ENCODE results near the gene RNASE13.

The RNASE13 gene

GRCh38 chr14:21063479-21063878, 28.9 kb upstream of the RNASE13 start:
- peak; percentile 94 for DNase-seq

- DNase-seq: no peak
These were observed 26.7 kb upstream of the RNASE13 start for GRCh38 chr14:21061347-21061668.

GRCh38 chr14:21060614-21061346, 26.2 kb upstream of the RNASE13 start:
- no peak for DNase-seq

GRCh38 chr14:21059842-21060613, 25.4 kb upstream of the RNASE13 start:
- DNase-seq: peak; percentile 41

GRCh38 chr14:21058903-21059302, 24.3 kb upstream of the RNASE13 start:
- DNase-seq: no peak

GRCh38 chr14:21057803-21058675, 23.4 kb upstream of the RNASE13 start, which contains the start of gene RNASE8:
Gene RNASE8, plus strand, starts transcription at chr14:21057822. Its CDS starts 71 bp downstream, at chr14:21057893.
- DNase-seq: peak; percentile 19

- DNase-seq: peak; percentile 75
These were observed 22.0 kb upstream of the RNASE13 start for GRCh38 chr14:21056520-21057163.

- DNase-seq: no peak
These were observed 21.0 kb upstream of the RNASE13 start for GRCh38 chr14:21055432-21056117.

- no peak for DNase-seq
These were observed 20.1 kb upstream of the RNASE13 start for GRCh38 chr14:21054768-21055145.

- no peak for DNase-seq
These were observed 19.6 kb upstream of the RNASE13 start for GRCh38 chr14:21054123-21054767.

- DNase-seq: no peak
These were observed 18.8 kb upstream of the RNASE13 start for GRCh38 chr14:21053184-21054122.

- DNase-seq: no peak
These were observed 16.0 kb upstream of the RNASE13 start for GRCh38 chr14:21050597-21050996.

GRCh38 chr14:21049271-21049673, 14.7 kb upstream of the RNASE13 start:
- DNase-seq: peak; percentile 58

- DNase-seq: no peak
These were observed 14.0 kb upstream of the RNASE13 start for GRCh38 chr14:21048638-21049037.

GRCh38 chr14:21047378-21047781, 12.8 kb upstream of the RNASE13 start:
- peak; percentile 54 for DNase-seq

- no peak for DNase-seq
These were observed 9.5 kb upstream of the RNASE13 start for GRCh38 chr14:21043974-21044618.

- no peak for DNase-seq
These were observed 8.9 kb upstream of the RNASE13 start for GRCh38 chr14:21043387-21043973.

- DNase-seq: no peak
These were observed 8.3 kb upstream of the RNASE13 start for GRCh38 chr14:21042918-21043317.

GRCh38 chr14:21041676-21042433, 7.2 kb upstream of the RNASE13 start, which contains the start of gene RNASE7:
Gene RNASE7, plus strand, starts transcription at chr14:21042362. Its CDS starts 631 bp downstream, at chr14:21042993.
- peak; percentile 33 for DNase-seq
